ENCODE results near the gene SKAP1.

GRCh38 chr17:48335146-48335784 lies 94.7 kb downstream of the SKAP1 start:
- TF ChIP-seq CTCF (conservative IDR thresholded peaks at IDR 0.05 in 1 of 2, IDR thresholded peaks at IDR 0.05 in 1 of 2; ENCODE audit: extremely low read depth in 1 of 2, insufficient read depth in 1 of 2, low read depth in 1 of 2, low read length in 2 of 2) = no peak
- no peak for TF ChIP-seq EZH2 (IDR thresholded peaks at IDR 0.05; ENCODE audit: borderline replicate concordance, low read length)

All from mammary epithelial cell (primary cell).